ENCODE data around the gene ZNF844. TPM values are rescaled to one million over a fixed set of nuclear protein-coding genes. Genes with fewer than 3 reads are reported as not detected.
"Not testable (repeated sequence)": the region's sequence is repeated elsewhere in the genome, so short reads cannot be mapped to it uniquely, and the experiment has no call there.

Gene ZNF844
- total and polyA plus RNA-seq, 2 donors (not counting 1 experiment from before 2014, with no cell fraction given) = 5.9 to 36.4 TPM

- Histone ChIP-seq H3K27me3 (replicated peaks in 1 of 4; ENCODE audit: control extremely low read depth in 1 of 4, control insufficient read depth in 3 of 4, insufficient read depth in 4 of 4, low read length in 3 of 4) (no peaks in the 10 kb centered on the region), H3K4me3 (ENCODE audit: control extremely low read depth in 1 of 5, extremely low read depth in 1 of 5, insufficient read depth in 1 of 5, low read depth in 2 of 5, low read length in 4 of 5) (no peak overlapping the region), H3K36me3 (replicated peaks in 1 of 2; ENCODE audit: control extremely low read depth in 1 of 2, control insufficient read depth in 1 of 2, extremely low read depth in 1 of 2, insufficient read depth in 2 of 2, low read length in 1 of 2) (no peaks in the 10 kb centered on the region), H3K79me2 (ENCODE audit: control insufficient read depth, insufficient read depth, low read length) (no peaks in the 10 kb centered on the region), H3K4me2 (replicated peaks; ENCODE audit: low read depth, low read length, poor library complexity, severe bottlenecking) (no peak overlapping the region), H3K9ac (ENCODE audit: low read length) (no peak overlapping the region), H3K4me1 (ENCODE audit: control insufficient read depth in 2 of 2, insufficient read depth in 2 of 2, low read length in 2 of 2) (peaks cover 2% of the 10 kb centered on the region in 2 donors), H2AFZ (ENCODE audit: insufficient read depth, low read depth, low read length, poor library complexity, severe bottlenecking) (no peak overlapping the region), H3K9me3 (ENCODE audit: control extremely low read depth in 1 of 3, control insufficient read depth in 2 of 3, insufficient read depth in 1 of 3, low read length in 2 of 3) (peaks cover 0 to 6% (median 0%) of the 10 kb centered on the region in 3 donors), H3K27ac (ENCODE audit: low read length in 2 of 2) (no peak overlapping the region), H4K20me1 (ENCODE audit: control insufficient read depth, insufficient read depth, low read length, poor library complexity, severe bottlenecking) (no peaks in the 10 kb centered on the region)
- ChIA-PET POLR2A (no interaction called here), CTCF (interaction anchor here (1.2 kb wide), 1 partner anchor 14 kb away, joined by 4 read pairs; no protein-coding TSS in a partner anchor)
- 96% methylated on average over 7 of the region's 9 CpGs for WGBS (ENCODE audit: insufficient coverage)
- no peak for DNase-seq
- TF ChIP-seq EZH2 (IDR thresholded peaks at IDR 0.05; ENCODE audit: borderline replicate concordance, insufficient read depth, low read depth, low read length, poor library complexity, severe bottlenecking) = no peak
- TF ChIP-seq, protein P1, sequence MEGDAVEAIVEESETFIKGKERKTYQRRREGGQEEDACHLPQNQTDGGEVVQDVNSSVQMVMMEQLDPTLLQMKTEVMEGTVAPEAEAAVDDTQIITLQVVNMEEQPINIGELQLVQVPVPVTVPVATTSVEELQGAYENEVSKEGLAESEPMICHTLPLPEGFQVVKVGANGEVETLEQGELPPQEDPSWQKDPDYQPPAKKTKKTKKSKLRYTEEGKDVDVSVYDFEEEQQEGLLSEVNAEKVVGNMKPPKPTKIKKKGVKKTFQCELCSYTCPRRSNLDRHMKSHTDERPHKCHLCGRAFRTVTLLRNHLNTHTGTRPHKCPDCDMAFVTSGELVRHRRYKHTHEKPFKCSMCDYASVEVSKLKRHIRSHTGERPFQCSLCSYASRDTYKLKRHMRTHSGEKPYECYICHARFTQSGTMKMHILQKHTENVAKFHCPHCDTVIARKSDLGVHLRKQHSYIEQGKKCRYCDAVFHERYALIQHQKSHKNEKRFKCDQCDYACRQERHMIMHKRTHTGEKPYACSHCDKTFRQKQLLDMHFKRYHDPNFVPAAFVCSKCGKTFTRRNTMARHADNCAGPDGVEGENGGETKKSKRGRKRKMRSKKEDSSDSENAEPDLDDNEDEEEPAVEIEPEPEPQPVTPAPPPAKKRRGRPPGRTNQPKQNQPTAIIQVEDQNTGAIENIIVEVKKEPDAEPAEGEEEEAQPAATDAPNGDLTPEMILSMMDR (IDR thresholded peaks at IDR 0.05) = no peak
- Mint-ChIP-seq H3K9me3 (ENCODE audit: insufficient read depth) (no peaks in the 10 kb centered on the region), H3K27me3 (peaks cover 3% of the 10 kb centered on the region), H3K4me1 (peaks cover 2% of the 10 kb centered on the region), H3K27ac (no peak overlapping the region), H3K4me3 (no peak overlapping the region)
- ATAC-seq (ENCODE audit: low read depth) = no peak
- intact Hi-C loops (cut with micrococcal nuclease) = no loop called here
These were observed 33.5 kb downstream of the ZNF844 start for GRCh38 chr19:12098040-12098439.

DNA sequence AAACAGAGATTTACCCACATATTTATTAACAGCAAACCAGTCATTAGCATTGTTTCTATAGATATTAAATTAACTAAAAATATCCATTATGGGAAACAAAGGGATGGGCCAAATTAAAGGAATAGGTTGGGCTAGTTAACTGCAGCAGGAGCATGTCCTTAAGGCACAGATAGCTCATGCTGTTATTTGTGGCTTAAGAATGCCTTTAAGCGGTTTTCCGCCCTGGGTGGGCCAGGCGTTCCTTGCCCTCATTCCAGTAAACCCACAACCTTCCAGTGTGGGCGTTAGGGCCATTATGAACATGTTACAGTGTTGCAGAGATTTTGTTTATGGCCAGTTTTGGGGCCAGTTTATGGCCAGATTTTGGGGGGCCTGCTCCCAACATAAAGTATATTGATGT lies 39.4 kb downstream of the ZNF844 start:
- H3K79me2 ChIP-seq (ENCODE audit: control insufficient read depth, insufficient read depth, low read length); H3K9me3 Mint-ChIP-seq (ENCODE audit: insufficient read depth); intact Hi-C loops (cut with micrococcal nuclease); H3K4me3 ChIP-seq (ENCODE audit: control extremely low read depth in 1 of 5, extremely low read depth in 1 of 5, insufficient read depth in 1 of 5, low read depth in 2 of 5, low read length in 4 of 5); H3K9me3 ChIP-seq (ENCODE audit: control extremely low read depth in 1 of 3, control insufficient read depth in 2 of 3, insufficient read depth in 1 of 3, low read length in 2 of 3); H3K36me3 ChIP-seq (replicated peaks in 1 of 2; ENCODE audit: control extremely low read depth in 1 of 2, control insufficient read depth in 1 of 2, extremely low read depth in 1 of 2, insufficient read depth in 2 of 2, low read length in 1 of 2); H3K9ac ChIP-seq (ENCODE audit: low read length); DNase-seq; ATAC-seq (ENCODE audit: low read depth); H3K27ac ChIP-seq (ENCODE audit: low read length in 2 of 2); H3K27me3 ChIP-seq (replicated peaks in 1 of 4; ENCODE audit: control extremely low read depth in 1 of 4, control insufficient read depth in 3 of 4, insufficient read depth in 4 of 4, low read length in 3 of 4); H4K20me1 ChIP-seq (ENCODE audit: control insufficient read depth, insufficient read depth, low read length, poor library complexity, severe bottlenecking); H3K27ac Mint-ChIP-seq; H3K27me3 Mint-ChIP-seq; H3K4me1 Mint-ChIP-seq; CTCF ChIA-PET; H3K4me3 Mint-ChIP-seq; H3K4me1 ChIP-seq (ENCODE audit: control insufficient read depth in 2 of 2, insufficient read depth in 2 of 2, low read length in 2 of 2); H3K4me2 ChIP-seq (replicated peaks; ENCODE audit: low read depth, low read length, poor library complexity, severe bottlenecking); H2AFZ ChIP-seq (ENCODE audit: insufficient read depth, low read depth, low read length, poor library complexity, severe bottlenecking): not testable (repeated sequence)
- no CpG with 5 or more reads among the region's 4 CpGs for WGBS (ENCODE audit: insufficient coverage)
- POLR2A ChIA-PET = interaction anchor here (0.6 kb wide), 1 partner anchor 514 kb away, joined by 7 read pairs; no protein-coding TSS in a partner anchor

Data from B cell (primary cell).